ENCODE measurements around the gene ADD3. TPM values are rescaled to one million over a fixed set of nuclear protein-coding genes. Genes with fewer than 3 reads are reported as not detected.

Gene ADD3
- total RNA-seq, 3 donors from 2014 or later, result 109 to 165 (median 141) TPM

- intact Hi-C loops (cut with DNase I, micrococcal nuclease), result no loop called here
- Histone ChIP-seq H3K9me3 (no peaks in the 10 kb centered on the region), H3K36me3 (ENCODE audit: low read depth) (no peaks in the 10 kb centered on the region), H3K4me3 (no peak overlapping the region), H3K4me1 (ENCODE audit: low read depth) (no peaks in the 10 kb centered on the region)
- no peak for TF ChIP-seq CTCF (IDR thresholded peaks at IDR 0.05)
- no peak for ATAC-seq
- DNase-seq, result no peak
These were observed 50.4 kb downstream of the ADD3 start for GRCh38 chr10:110058212-110058611.

GRCh38 chr10:110059925-110060324 is 52.1 kb downstream of the ADD3 start:
- no peaks in the 10 kb centered on the region for H3K4me1 ChIP-seq (ENCODE audit: low read depth)
- TF ChIP-seq CTCF (IDR thresholded peaks at IDR 0.05), result no peak
- peak; percentile 34 for ATAC-seq
- no peaks in the 10 kb centered on the region for H3K36me3 ChIP-seq (ENCODE audit: low read depth)
- DNase-seq, result no peak
- intact Hi-C loops (cut with DNase I, micrococcal nuclease), result no loop called here
- no peak overlapping the region for H3K4me3 ChIP-seq
- no peaks in the 10 kb centered on the region for H3K9me3 ChIP-seq

GRCh38 chr10:110061687-110062086 is 53.9 kb downstream of the ADD3 start:
- H3K9me3 ChIP-seq, result no peaks in the 10 kb centered on the region
- no peak overlapping the region for H3K4me3 ChIP-seq
- intact Hi-C loops (cut with DNase I, micrococcal nuclease), result no loop called here
- DNase-seq, result no peak
- ATAC-seq, result no peak
- no peaks in the 10 kb centered on the region for H3K36me3 ChIP-seq (ENCODE audit: low read depth)
- no peak for TF ChIP-seq CTCF (IDR thresholded peaks at IDR 0.05)
- no peaks in the 10 kb centered on the region for H3K4me1 ChIP-seq (ENCODE audit: low read depth)

GRCh38 chr10:110065269-110065668 is 57.5 kb downstream of the ADD3 start:
- DNase-seq (no peak), ATAC-seq (no peak)
- intact Hi-C loops (cut with DNase I, micrococcal nuclease), result no loop called here
- no peaks in the 10 kb centered on the region for H3K9me3 ChIP-seq
- H3K4me1 ChIP-seq (ENCODE audit: low read depth), result no peaks in the 10 kb centered on the region
- TF ChIP-seq CTCF (IDR thresholded peaks at IDR 0.05), result no peak
- no peak overlapping the region for H3K4me3 ChIP-seq
- H3K36me3 ChIP-seq (ENCODE audit: low read depth), result no peaks in the 10 kb centered on the region

GRCh38 chr10:110067960-110068770 is 60.4 kb downstream of the ADD3 start:
- no peak overlapping the region for H3K4me3 ChIP-seq
- no peak for TF ChIP-seq CTCF (IDR thresholded peaks at IDR 0.05)
- intact Hi-C loops (cut with DNase I, micrococcal nuclease), result no loop called here
- ATAC-seq (peak; percentile 77), DNase-seq (peak in 1 of 3 donors; percentile 21)
- no peaks in the 10 kb centered on the region for H3K9me3 ChIP-seq
- no peaks in the 10 kb centered on the region for H3K36me3 ChIP-seq (ENCODE audit: low read depth)
- H3K4me1 ChIP-seq (ENCODE audit: low read depth), result no peaks in the 10 kb centered on the region
